ENCODE data around the gene ELMOD1.
"Not testable (repeated sequence)": the region's sequence is repeated elsewhere in the genome, so short reads cannot be mapped to it uniquely, and the experiment has no call there.

ELMOD1 gene

GRCh38 chr11:107576497-107577345 lies 14.2 kb upstream of the ELMOD1 start:
- H3K36me3 ChIP-seq (ENCODE audit: control insufficient read depth, low read length): not testable (repeated sequence)
- peak; percentile 69 for TF ChIP-seq CTCF (IDR thresholded peaks at IDR 0.05; ENCODE audit: low read depth, low read length, poor library complexity, severe bottlenecking)

GRCh38 chr11:107577346-107577711 lies 13.6 kb upstream of the ELMOD1 start:
- no peaks in the 10 kb centered on the region for H4K20me1 ChIP-seq (ENCODE audit: control insufficient read depth, insufficient read depth, low read depth, low read length)
- no peaks in the 10 kb centered on the region for H3K9me3 ChIP-seq (ENCODE audit: control insufficient read depth, insufficient read depth, low read length)
- H3K4me3 ChIP-seq (ENCODE audit: low read length): no peak overlapping the region
- no peak overlapping the region for H3K27ac ChIP-seq (ENCODE audit: low read depth, low read length)
- H3K4me2 ChIP-seq (ENCODE audit: low read length): no peak overlapping the region
- TF ChIP-seq EZH2phosphoT487 (IDR thresholded peaks at IDR 0.05; ENCODE audit: borderline replicate concordance, low read length) (no peak), CTCF (IDR thresholded peaks at IDR 0.05; ENCODE audit: low read depth, low read length, poor library complexity, severe bottlenecking) (no peak)
- H3K9me2 ChIP-seq (replicated peaks; ENCODE audit: control insufficient read depth, low read length): no peaks in the 10 kb centered on the region
- H3K36me3 ChIP-seq (ENCODE audit: control insufficient read depth, low read length): no peaks in the 10 kb centered on the region
- no peaks in the 10 kb centered on the region for H3K27me3 ChIP-seq (ENCODE audit: control insufficient read depth, low read length)
- H3K79me2 ChIP-seq (ENCODE audit: control insufficient read depth, low read length): no peaks in the 10 kb centered on the region
- H3K4me1 ChIP-seq (ENCODE audit: control insufficient read depth, low read length): no peaks in the 10 kb centered on the region
- H3F3A ChIP-seq (ENCODE audit: control insufficient read depth, insufficient read depth): no peaks in the 10 kb centered on the region

More at GRCh38 chr11:107576497-107577345, 14.2 kb upstream of the ELMOD1 start:
- H3K9me2 ChIP-seq (replicated peaks; ENCODE audit: control insufficient read depth, low read length); H3F3A ChIP-seq (ENCODE audit: control insufficient read depth, insufficient read depth); H4K20me1 ChIP-seq (ENCODE audit: control insufficient read depth, insufficient read depth, low read depth, low read length); H3K4me1 ChIP-seq (ENCODE audit: control insufficient read depth, low read length); H3K27me3 ChIP-seq (ENCODE audit: control insufficient read depth, low read length); H3K9me3 ChIP-seq (ENCODE audit: control insufficient read depth, insufficient read depth, low read length); H3K79me2 ChIP-seq (ENCODE audit: control insufficient read depth, low read length); H3K27ac ChIP-seq (ENCODE audit: low read depth, low read length); H3K4me2 ChIP-seq (ENCODE audit: low read length); H3K4me3 ChIP-seq (ENCODE audit: low read length): not testable (repeated sequence)

GRCh38 chr11:107579169-107579568 lies 11.8 kb upstream of the ELMOD1 start:
- not testable (repeated sequence) for H3K9me2 ChIP-seq (replicated peaks; ENCODE audit: control insufficient read depth, low read length); H3K9me3 ChIP-seq (ENCODE audit: control insufficient read depth, insufficient read depth, low read length); H3K27me3 ChIP-seq (ENCODE audit: control insufficient read depth, low read length); H4K20me1 ChIP-seq (ENCODE audit: control insufficient read depth, insufficient read depth, low read depth, low read length); H3F3A ChIP-seq (ENCODE audit: control insufficient read depth, insufficient read depth); H3K36me3 ChIP-seq (ENCODE audit: control insufficient read depth, low read length); H3K79me2 ChIP-seq (ENCODE audit: control insufficient read depth, low read length); H3K4me1 ChIP-seq (ENCODE audit: control insufficient read depth, low read length); H3K4me2 ChIP-seq (ENCODE audit: low read length); H3K4me3 ChIP-seq (ENCODE audit: low read length); H3K27ac ChIP-seq (ENCODE audit: low read depth, low read length)

GRCh38 chr11:107581147-107581546 lies 9.8 kb upstream of the ELMOD1 start:
- Histone ChIP-seq H4K20me1 (ENCODE audit: control insufficient read depth, insufficient read depth, low read depth, low read length) (no peaks in the 10 kb centered on the region), H3K27me3 (ENCODE audit: control insufficient read depth, low read length) (peaks cover 12% of the 10 kb centered on the region), H3K36me3 (ENCODE audit: control insufficient read depth, low read length) (no peaks in the 10 kb centered on the region), H3K4me1 (ENCODE audit: control insufficient read depth, low read length) (no peaks in the 10 kb centered on the region), H3K27ac (ENCODE audit: low read depth, low read length) (no peak overlapping the region), H3K4me2 (ENCODE audit: low read length) (no peak overlapping the region), H3K79me2 (ENCODE audit: control insufficient read depth, low read length) (no peaks in the 10 kb centered on the region), H3F3A (ENCODE audit: control insufficient read depth, insufficient read depth) (no peaks in the 10 kb centered on the region), H3K9me2 (replicated peaks; ENCODE audit: control insufficient read depth, low read length) (no peaks in the 10 kb centered on the region), H3K9me3 (ENCODE audit: control insufficient read depth, insufficient read depth, low read length) (no peaks in the 10 kb centered on the region), H3K4me3 (ENCODE audit: low read length) (no peak overlapping the region)
- no peak for TF ChIP-seq CTCF (IDR thresholded peaks at IDR 0.05; ENCODE audit: low read depth, low read length, poor library complexity, severe bottlenecking)
- no peak for TF ChIP-seq EZH2phosphoT487 (IDR thresholded peaks at IDR 0.05; ENCODE audit: borderline replicate concordance, low read length)

All from DOHH2 (cell line).